Neural cell (in vitro differentiated cells): Measurements from ENCODE around the gene COLGALT1. TPM values are rescaled to one million over a fixed set of nuclear protein-coding genes. Genes with fewer than 3 reads are reported as not detected.

Experiments
- H2AFZ ChIP-seq: fragments of 200-600, 300-800 bp; sonication (generic), shearing (Covaris generic); 2 replicates; pipeline ENCODE4 v1.6.0; 2014; ENCODE audit warnings: low read depth, mild to moderate bottlenecking, antibody characterized with exemption, low read length, moderate library complexity
- H3F3A ChIP-seq: fragments of 200-600 bp; shearing (Covaris generic); 2 replicates; pipeline ENCODE4 v1.6.1; 2016; ENCODE audit warnings: mild to moderate bottlenecking, moderate library complexity, mixed read lengths, antibody characterized with exemption, low read length; ENCODE audit not compliant: insufficient read depth, poor library complexity, severe bottlenecking
- H3K27ac ChIP-seq: fragments of 200-600, 300-800 bp; sonication (generic), shearing (Covaris generic); 2 replicates; pipeline ENCODE4 v1.5.1; 2014; ENCODE audit warnings: mild to moderate bottlenecking, low read length, moderate library complexity
- H3K27me3 ChIP-seq: fragments of 300-800, 200-600 bp; sonication (generic), shearing (Covaris generic); 2 replicates; pipeline ENCODE4 v1.6.0; 2014; ENCODE audit warnings: mild to moderate bottlenecking, low read depth, low read length, moderate library complexity; ENCODE audit not compliant: insufficient read depth
- H3K36me3 ChIP-seq: fragments of 300-800, 200-600 bp; sonication (generic), shearing (Covaris generic); 2 replicates; pipeline ENCODE4 v1.5.1; 2014; ENCODE audit warnings: mild to moderate bottlenecking, antibody characterized with exemption, low read length, moderate library complexity; ENCODE audit not compliant: insufficient read depth
- H3K4me2 ChIP-seq: fragments of 300-800, 200-600 bp; sonication (generic), shearing (Covaris generic); 2 replicates; pipeline ENCODE4 v1.6.0; 2014; ENCODE audit warnings: mild to moderate bottlenecking, low read length
- H3K4me3 ChIP-seq: fragments of 300-800, 200-600 bp; sonication (generic), shearing (Covaris generic); 2 replicates; pipeline ENCODE4 v1.5.1; 2014; ENCODE audit warnings: mild to moderate bottlenecking, low read length, moderate library complexity
- H3K79me2 ChIP-seq: fragments of 200-600 bp; shearing (Covaris generic); replicated peaks from 2 replicates; pipeline ENCODE4 v1.6.0; 2014; ENCODE audit warnings: mild to moderate bottlenecking, low read length, moderate library complexity; ENCODE audit not compliant: insufficient read depth
- H3K9ac ChIP-seq: fragments of 300-800, 200-600 bp; sonication (generic), shearing (Covaris generic); 2 replicates; pipeline ENCODE4 v1.6.1; 2016; ENCODE audit warnings: mild to moderate bottlenecking, low read length, mixed read lengths
- H3K9me2 ChIP-seq: fragments of 200-600 bp; shearing (Covaris generic); 2 replicates; pipeline ENCODE4 v1.6.1; 2016; ENCODE audit warnings: mild to moderate bottlenecking, low read length, mixed read lengths; ENCODE audit not compliant: insufficient read depth
- H3K9me3 ChIP-seq: fragments of 200-600, 300-800 bp; sonication (generic), shearing (Covaris generic); 2 replicates; pipeline ENCODE4 v1.6.1; 2016; ENCODE audit warnings: mild to moderate bottlenecking, mixed run types, low read length, moderate library complexity, mixed read lengths
- H4K20me1 ChIP-seq: fragments of 200-600 bp; shearing (Covaris generic); 2 replicates; pipeline ENCODE4 v1.6.1; 2016; ENCODE audit warnings: mild to moderate bottlenecking, mixed run types; ENCODE audit not compliant: insufficient read depth
- CTCF ChIP-seq: fragments of 450-650 bp; IDR thresholded peaks from 2 replicates; pipeline ENCODE4 v1.5.1; 2014; ENCODE audit warnings: antibody characterized with exemption, mild to moderate bottlenecking, moderate library complexity; ENCODE audit not compliant: poor library complexity, severe bottlenecking
- EP300 ChIP-seq: fragments of 450-650 bp; conservative IDR thresholded peaks from 2 replicates; pipeline ENCODE4 v1.6.1; 2014; ENCODE audit warnings: antibody characterized with exemption, mild to moderate bottlenecking, moderate library complexity; ENCODE audit not compliant: poor library complexity, severe bottlenecking
- EZH2 ChIP-seq: fragments of 200-600, 300-800 bp; shearing (Covaris generic), sonication (generic); IDR thresholded peaks from 2 replicates; pipeline ENCODE4 v1.6.1; 2014; ENCODE audit warnings: antibody characterized with exemption, low read length, borderline replicate concordance, mild to moderate bottlenecking; ENCODE audit not compliant: insufficient read depth, poor library complexity, severe bottlenecking
- MXI1 ChIP-seq: fragments of 450-650 bp; conservative IDR thresholded peaks from 2 replicates; pipeline ENCODE4 v1.6.1; 2014; ENCODE audit warnings: antibody characterized with exemption, mild to moderate bottlenecking; ENCODE audit not compliant: poor library complexity, severe bottlenecking
- POLR2AphosphoS5 ChIP-seq: IDR thresholded peaks from 2 replicates; pipeline ENCODE4 v1.6.1; 2012
- RAD21 ChIP-seq: fragments of 450-650 bp; conservative IDR thresholded peaks from 2 replicates; pipeline ENCODE4 v1.6.1; 2014; ENCODE audit warnings: antibody characterized with exemption, mild to moderate bottlenecking, moderate library complexity
- REST ChIP-seq: IDR thresholded peaks from 2 replicates; pipeline ENCODE4 v1.6.1; 2012; ENCODE audit warnings: borderline replicate concordance
- SMC3 ChIP-seq: fragments of 450-650 bp; conservative IDR thresholded peaks from 2 replicates; pipeline ENCODE4 v1.6.1; 2014; ENCODE audit warnings: antibody characterized with exemption, mild to moderate bottlenecking, moderate library complexity; ENCODE audit not compliant: poor library complexity
- TAF1 ChIP-seq: IDR thresholded peaks from 2 replicates; pipeline ENCODE4 v1.6.1; 2012; ENCODE audit warnings: low read depth
- polyA plus RNA-seq: library from polyadenylated mRNA; depleted of rRNA; stranded (reverse); fragments of >200 nt; gene quantifications from 2 replicates; pipeline ENCODE4 v1.2.3, GENCODE V29; 2014

COLGALT1 gene
- polyA plus RNA-seq, 1 donor from 2014 or later, result 18.8 TPM

- no peaks in the 10 kb centered on the region for H3F3A ChIP-seq
- H3K9ac ChIP-seq, result no peak overlapping the region
- TF ChIP-seq EP300 (no peak), POLR2AphosphoS5 (no peak), CTCF (no peak), MXI1 (no peak)
- H4K20me1 ChIP-seq, result no peaks in the 10 kb centered on the region
- no peaks in the 10 kb centered on the region for H3K79me2 ChIP-seq
- H3K27me3 ChIP-seq, result no peaks in the 10 kb centered on the region
- no peaks in the 10 kb centered on the region for H3K9me2 ChIP-seq
- no peak overlapping the region for H3K4me2 ChIP-seq
- no peak overlapping the region for H2AFZ ChIP-seq
- H3K4me3 ChIP-seq, result no peak overlapping the region
- no peaks in the 10 kb centered on the region for H3K36me3 ChIP-seq
- no peaks in the 10 kb centered on the region for H3K9me3 ChIP-seq
- no peak overlapping the region for H3K27ac ChIP-seq
These were observed 46.2 kb downstream of the COLGALT1 start for GRCh38 chr19:17601683-17602082.

- H3K9ac ChIP-seq, result no peak overlapping the region
- H2AFZ ChIP-seq, result no peak overlapping the region
- no peaks in the 10 kb centered on the region for H3F3A ChIP-seq
- H4K20me1 ChIP-seq, result no peaks in the 10 kb centered on the region
- no peaks in the 10 kb centered on the region for H3K9me2 ChIP-seq
- H3K9me3 ChIP-seq, result no peaks in the 10 kb centered on the region
- TF ChIP-seq MXI1 (no peak), TAF1 (no peak), EP300 (no peak), SMC3 (no peak), EZH2 (no peak), REST (no peak), RAD21 (no peak), CTCF (no peak), POLR2AphosphoS5 (no peak)
- no peaks in the 10 kb centered on the region for H3K27me3 ChIP-seq
- no peak overlapping the region for H3K4me2 ChIP-seq
- no peaks in the 10 kb centered on the region for H3K36me3 ChIP-seq
- no peaks in the 10 kb centered on the region for H3K79me2 ChIP-seq
- H3K4me3 ChIP-seq, result no peak overlapping the region
- H3K27ac ChIP-seq, result no peak overlapping the region
These were observed 46.8 kb downstream of the COLGALT1 start for GRCh38 chr19:17602217-17602616.
